HepG2 (cell line): ENCODE measurements around the gene ETFA. TPM values are rescaled to one million over a fixed set of nuclear protein-coding genes. Genes with fewer than 3 reads are reported as not detected.

Experiments
- FOXA1 ChIP-seq, 2 experiments: fragments of 450-650 bp in 1 of 2; sonication (generic) in 1 of 2; formaldehyde crosslinking in 1 of 2; IDR thresholded peaks; 2 replicates each; pipeline versions ENCODE4 v1.4.0 to v1.6.1; 2016 to 2020; ENCODE audit warnings: missing genetic modification reagents in 1 of 2
- FOXP1 ChIP-seq, 2 experiments: fragments of 450-650 bp in 1 of 2; IDR thresholded peaks; 2 replicates each; pipeline ENCODE4 v1.6.1; 2017 to 2018; ENCODE audit warnings: antibody characterized with exemption in 1 of 2
- HDAC2 ChIP-seq: sonication (generic); formaldehyde crosslinking; IDR thresholded peaks from 2 replicates; pipeline ENCODE4 v1.4.0; 2020; ENCODE audit warnings: missing genetic modification reagents
- HNF4A ChIP-seq: sonication (generic); formaldehyde crosslinking; IDR thresholded peaks from 2 replicates; pipeline ENCODE4 v1.4.0; 2020; ENCODE audit warnings: missing genetic modification reagents
- HOXA9 ChIP-seq: sonication (generic); formaldehyde crosslinking; IDR thresholded peaks from 2 replicates; pipeline ENCODE4 v1.8.1; 2022; ENCODE audit warnings: missing genetic modification reagents, mild to moderate bottlenecking, moderate library complexity, borderline replicate concordance
- HOXD1 ChIP-seq: sonication (generic); formaldehyde crosslinking; IDR thresholded peaks from 2 replicates; pipeline ENCODE4 v1.5.0; 2020; ENCODE audit warnings: missing genetic modification reagents
- KLF16 ChIP-seq, 2 experiments: sonication (generic) in 1 of 2; formaldehyde crosslinking in 1 of 2; IDR thresholded peaks; 2 replicates each; pipeline versions ENCODE4 v1.6.1 to v1.8.0; 2016 to 2023; ENCODE audit warnings: missing genetic modification reagents in 2 of 2, missing compliant biosample characterization in 1 of 2
- MAFG ChIP-seq: sonication (generic); formaldehyde crosslinking; IDR thresholded peaks from 2 replicates; pipeline ENCODE4 v1.5.1; 2020; ENCODE audit warnings: mild to moderate bottlenecking, missing genetic modification reagents
- MED1 ChIP-seq: sonication (generic); formaldehyde crosslinking; IDR thresholded peaks from 2 replicates; pipeline ENCODE4 v1.4.0; 2020; ENCODE audit warnings: missing genetic modification reagents
- NFRKB ChIP-seq: fragments of 450-650 bp; IDR thresholded peaks from 2 replicates; pipeline ENCODE4 v1.6.1; 2017
- PHF8 ChIP-seq: sonication (generic); formaldehyde crosslinking; IDR thresholded peaks from 2 replicates; pipeline ENCODE4 v1.5.0; 2020; ENCODE audit warnings: missing genetic modification reagents
- PRDM10 ChIP-seq: sonication (generic); formaldehyde crosslinking; IDR thresholded peaks from 2 replicates; pipeline ENCODE4 v1.4.0; 2020; ENCODE audit warnings: low read depth, missing genetic modification reagents
- REXO4 ChIP-seq: sonication (generic); formaldehyde crosslinking; IDR thresholded peaks from 2 replicates; pipeline ENCODE4 v1.8.0; 2022; ENCODE audit warnings: missing genetic modification reagents, mild to moderate bottlenecking, borderline replicate concordance
- RFX3 ChIP-seq: IDR thresholded peaks from 2 replicates; pipeline ENCODE4 v1.6.1; 2016; ENCODE audit warnings: missing biosample characterization, missing genetic modification reagents
- SAFB2 ChIP-seq: sonication (generic); formaldehyde crosslinking; IDR thresholded peaks from 2 replicates; pipeline ENCODE4 v1.5.1; 2020; ENCODE audit warnings: missing genetic modification reagents, low read depth, mild to moderate bottlenecking, borderline replicate concordance
- SMAD1 ChIP-seq: sonication (generic); formaldehyde crosslinking; IDR thresholded peaks from 2 replicates; pipeline ENCODE4 v1.4.0; 2020; ENCODE audit warnings: missing genetic modification reagents, low read depth, mild to moderate bottlenecking, borderline replicate concordance
- SSRP1 ChIP-seq: IDR thresholded peaks from 2 replicates; pipeline ENCODE4 v1.6.1; 2016; ENCODE audit warnings: control low read depth
- TGIF2 ChIP-seq: IDR thresholded peaks from 2 replicates; pipeline ENCODE4 v1.6.1; 2016; ENCODE audit warnings: control low read depth, missing compliant biosample characterization
- ZMYM4 ChIP-seq: sonication (generic); formaldehyde crosslinking; IDR thresholded peaks from 2 replicates; pipeline ENCODE4 v1.8.1; 2023; ENCODE audit warnings: mild to moderate bottlenecking, missing genetic modification reagents
- ZNF30 ChIP-seq: sonication (generic); formaldehyde crosslinking; IDR thresholded peaks from 2 replicates; pipeline ENCODE4 v1.5.0; 2020; ENCODE audit warnings: mild to moderate bottlenecking, missing genetic modification reagents
- ZNF567 ChIP-seq: sonication (generic); formaldehyde crosslinking; IDR thresholded peaks from 2 replicates; pipeline ENCODE4 v1.8.1; 2023; ENCODE audit warnings: mild to moderate bottlenecking, missing genetic modification reagents, borderline replicate concordance
- ZNF615 ChIP-seq: sonication (generic); formaldehyde crosslinking; IDR thresholded peaks from 2 replicates; pipeline ENCODE4 v1.5.0; 2020; ENCODE audit warnings: mild to moderate bottlenecking, missing genetic modification reagents, borderline replicate concordance
- ZNF619 ChIP-seq: sonication (generic); formaldehyde crosslinking; IDR thresholded peaks from 2 replicates; pipeline ENCODE4 v1.4.0; 2020; ENCODE audit warnings: mild to moderate bottlenecking, missing genetic modification reagents
- ZNF644 ChIP-seq: IDR thresholded peaks from 2 replicates; pipeline ENCODE4 v1.6.1; 2016; ENCODE audit warnings: low read depth
- ZNF703 ChIP-seq: sonication (generic); formaldehyde crosslinking; IDR thresholded peaks from 2 replicates; pipeline ENCODE4 v1.5.1; 2020; ENCODE audit warnings: missing genetic modification reagents, mild to moderate bottlenecking, moderate library complexity, borderline replicate concordance
- ZNF878 ChIP-seq: sonication (generic); formaldehyde crosslinking; IDR thresholded peaks from 2 replicates; pipeline ENCODE4 v1.8.1; 2023; ENCODE audit warnings: mild to moderate bottlenecking, missing genetic modification reagents, moderate library complexity
- polyA plus RNA-seq, 8 experiments: library from polyadenylated mRNA; depleted of rRNA in 3 of 8; stranded (reverse) in 7 of 8; unstranded in 1 of 8; fragments of >200 nt; fragmentation: Illumina TruSeq in 4 of 8; extraction: Trizol in 4 of 8; gene quantifications; 2 replicates each; pipeline versions ENCODE4 v1.2.1 to v1.2.3, GENCODE V29; 2011 to 2016; ENCODE audit warnings: low read depth in 4 of 8, missing spikeins in 1 of 8, mixed read lengths in 1 of 8; ENCODE audit not compliant: insufficient read depth in 1 of 8
- total RNA-seq, 5 experiments: library from RNA; depleted of rRNA; stranded (reverse); fragments of >200 nt; fragmentation: Illumina TruSeq; extraction: Trizol; gene quantifications; 2 replicates each; pipeline ENCODE4 v1.2.3, GENCODE V29; 2016; ENCODE audit warnings: low read depth in 1 of 5
- TF ChIP-seq, protein P1 (sequence below): sonication (generic); formaldehyde crosslinking; IDR thresholded peaks from 2 replicates; pipeline ENCODE4 v1.4.0; 2020; ENCODE audit warnings: mild to moderate bottlenecking, missing genetic modification reagents

ETFA gene
- total and polyA plus RNA-seq, 2 of the 13 experiments (the other 11 are each of a cell fraction or from before 2014, with no cell fraction given): 291 to 396 TPM

DNA sequence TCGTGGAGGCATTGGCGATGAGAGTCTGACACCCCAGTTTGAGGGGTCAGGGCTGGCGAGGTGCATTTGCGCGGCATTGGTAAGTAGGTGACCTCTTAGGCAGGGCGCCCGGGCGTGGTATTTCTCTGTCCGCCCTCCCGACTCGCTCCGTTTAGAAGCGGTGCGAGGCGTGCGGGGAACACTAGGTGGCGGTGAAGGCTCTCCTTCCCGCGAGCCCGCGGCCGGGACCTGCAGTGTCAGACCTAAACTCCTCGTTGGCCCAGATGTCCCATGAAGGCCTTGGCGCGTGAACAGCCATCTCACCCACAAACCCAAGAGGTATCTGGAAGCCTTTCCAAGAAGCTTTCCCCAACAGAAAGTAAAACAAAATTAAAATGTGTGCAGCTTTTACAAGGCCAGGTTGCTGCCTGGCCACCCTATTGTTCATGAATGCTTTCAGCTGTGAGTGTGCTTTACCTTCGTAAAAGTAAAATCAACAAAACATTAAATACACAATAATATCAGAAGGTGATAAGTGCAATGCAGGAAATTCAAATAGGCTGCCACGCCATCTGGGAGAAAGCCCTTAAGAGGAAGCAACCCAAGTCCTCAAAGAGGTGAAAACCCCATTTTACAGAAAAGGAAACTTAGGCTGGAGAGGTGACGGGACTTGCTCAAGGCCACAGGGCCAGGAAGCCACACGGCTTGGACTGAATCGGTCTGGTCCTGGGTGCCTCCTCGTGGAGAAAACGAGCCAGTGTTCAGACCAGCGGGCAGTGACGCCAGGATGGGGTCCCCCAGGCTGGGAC is 120.3 kb downstream of the ETFA start (continued):
- TF ChIP-seq REXO4 (CRISPR knock-in tag) (no peak), PHF8 (peak; percentile 40; the same call in 1 of the 2 replicates), ZNF619 (no peak), ZNF615 (CRISPR knock-in tag) (no peak), MED1 (CRISPR knock-in tag) (0 out of 2 replicates have a peak, but pooled peaks have one; percentile 15), RFX3 (no peak), MAFG (CRISPR knock-in tag) (no peak), ZNF878 (CRISPR knock-in tag) (no peak), ZNF30 (CRISPR knock-in tag) (no peak), HDAC2 (CRISPR knock-in tag) (no peak), ZNF644 (CRISPR knock-in tag) (no peak), HOXD1 (CRISPR knock-in tag) (no peak), KLF16 (CRISPR knock-in tag; IDR thresholded peaks at IDR 0.05) (0 out of 4 replicates have a peak, but pooled peaks of 1 of the 2 experiments have one; percentile 28), SMAD1 (no peak), TGIF2 (CRISPR knock-in tag) (no peak), NFRKB (no peak), ZMYM4 (CRISPR knock-in tag) (no peak), FOXP1 (IDR thresholded peaks at IDR 0.05) (no peak), FOXP1 (CRISPR knock-in tag; IDR thresholded peaks at IDR 0.05) (no peak), FOXA1 (IDR thresholded peaks at IDR 0.05) (no peak), FOXA1 (CRISPR knock-in tag; IDR thresholded peaks at IDR 0.05) (no peak), HOXA9 (CRISPR knock-in tag) (no peak), SAFB2 (CRISPR knock-in tag) (no peak), ZNF703 (CRISPR knock-in tag) (no peak), ZNF567 (no peak), SSRP1 (CRISPR knock-in tag) (no peak), HNF4A (CRISPR knock-in tag) (no peak), PRDM10 (CRISPR knock-in tag) (no peak)
- TF ChIP-seq, protein P1, sequence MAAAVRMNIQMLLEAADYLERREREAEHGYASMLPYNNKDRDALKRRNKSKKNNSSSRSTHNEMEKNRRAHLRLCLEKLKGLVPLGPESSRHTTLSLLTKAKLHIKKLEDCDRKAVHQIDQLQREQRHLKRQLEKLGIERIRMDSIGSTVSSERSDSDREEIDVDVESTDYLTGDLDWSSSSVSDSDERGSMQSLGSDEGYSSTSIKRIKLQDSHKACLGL (CRISPR knock-in tag): no peak
